ENCODE measurements around the gene STX7. TPM values are rescaled to one million over a fixed set of nuclear protein-coding genes. Genes with fewer than 3 reads are reported as not detected.
A peak's percentile ranks its signal among the peaks of the same experiment; 100 is the strongest.

The STX7 gene
- total RNA-seq, 1 donor from 2014 or later = 29.7 TPM

DNA sequence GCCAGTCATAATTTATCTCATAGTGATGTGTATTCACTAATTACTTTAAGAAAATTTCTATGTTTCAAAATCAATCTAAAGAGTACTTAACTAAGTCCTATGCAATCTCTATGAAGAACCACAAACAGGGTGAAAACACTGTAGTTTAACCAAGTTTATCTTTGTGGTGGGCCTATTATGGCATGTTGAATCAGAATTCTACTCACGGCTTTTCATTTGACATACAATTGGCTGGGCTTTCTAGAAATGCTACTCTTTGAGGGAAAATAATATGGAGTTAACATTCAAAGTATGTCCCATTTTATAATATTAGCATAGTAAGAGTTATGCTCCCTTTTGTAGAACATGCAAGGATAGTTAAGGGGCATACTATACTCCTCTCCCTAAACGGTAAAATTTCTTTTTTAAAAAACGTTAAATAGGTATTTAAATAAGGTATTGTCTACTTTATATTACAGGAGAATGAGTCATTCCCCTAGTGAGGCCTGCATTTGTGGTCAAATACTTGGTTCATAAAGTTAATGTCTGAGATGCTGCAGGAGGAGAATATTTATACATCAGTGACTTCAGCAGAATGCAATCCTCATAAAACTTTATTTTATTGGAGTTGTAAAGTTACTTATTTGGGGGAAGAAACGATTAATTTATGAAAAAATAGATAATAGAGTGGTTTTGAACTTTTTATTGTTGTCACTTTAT, 113.4 kb downstream of the STX7 start:
- peaks cover 19% of the 10 kb centered on the region for H3K27me3 ChIP-seq (ENCODE audit: control insufficient read depth, insufficient read depth, low read length)
- no peak overlapping the region for H3K4me3 ChIP-seq (ENCODE audit: low read depth, low read length)
- DNase-seq (ENCODE audit: low read depth) (peak; percentile 21), FAIRE-seq (no peak)
- TF ChIP-seq, protein P1, sequence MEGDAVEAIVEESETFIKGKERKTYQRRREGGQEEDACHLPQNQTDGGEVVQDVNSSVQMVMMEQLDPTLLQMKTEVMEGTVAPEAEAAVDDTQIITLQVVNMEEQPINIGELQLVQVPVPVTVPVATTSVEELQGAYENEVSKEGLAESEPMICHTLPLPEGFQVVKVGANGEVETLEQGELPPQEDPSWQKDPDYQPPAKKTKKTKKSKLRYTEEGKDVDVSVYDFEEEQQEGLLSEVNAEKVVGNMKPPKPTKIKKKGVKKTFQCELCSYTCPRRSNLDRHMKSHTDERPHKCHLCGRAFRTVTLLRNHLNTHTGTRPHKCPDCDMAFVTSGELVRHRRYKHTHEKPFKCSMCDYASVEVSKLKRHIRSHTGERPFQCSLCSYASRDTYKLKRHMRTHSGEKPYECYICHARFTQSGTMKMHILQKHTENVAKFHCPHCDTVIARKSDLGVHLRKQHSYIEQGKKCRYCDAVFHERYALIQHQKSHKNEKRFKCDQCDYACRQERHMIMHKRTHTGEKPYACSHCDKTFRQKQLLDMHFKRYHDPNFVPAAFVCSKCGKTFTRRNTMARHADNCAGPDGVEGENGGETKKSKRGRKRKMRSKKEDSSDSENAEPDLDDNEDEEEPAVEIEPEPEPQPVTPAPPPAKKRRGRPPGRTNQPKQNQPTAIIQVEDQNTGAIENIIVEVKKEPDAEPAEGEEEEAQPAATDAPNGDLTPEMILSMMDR (IDR thresholded peaks at IDR 0.05; ENCODE audit: insufficient read depth, low read length, severe bottlenecking) = no peak
- no peaks in the 10 kb centered on the region for H3K36me3 ChIP-seq (ENCODE audit: control insufficient read depth, insufficient read depth, low read length)

Other genes starting within 250 kb of the STX7 start
- 0.13 and 1.6 TPM in 2 replicates for gene MOXD1, start 111.6 kb downstream of the STX7 start, total RNA-seq
- not detected in 2 replicates for gene TAAR9, start 25.2 kb upstream of the STX7 start, total RNA-seq
- not detected in 2 replicates for gene TAAR8, start 39.6 kb upstream of the STX7 start, total RNA-seq
- gene TAAR6, start 57.2 kb upstream of the STX7 start, total RNA-seq = not detected in 2 replicates
- gene TAAR5, start 76.6 kb upstream of the STX7 start, total RNA-seq = not detected in 2 replicates
- not detected in 2 replicates for gene TAAR2, start 111.2 kb upstream of the STX7 start, total RNA-seq
- not detected in 2 replicates for gene TAAR1, start 146.1 kb upstream of the STX7 start, total RNA-seq
- 0.13 TPM in 1 of 2 replicates, not detected in the other for gene VNN1, start 200.9 kb upstream of the STX7 start, total RNA-seq
- 0.26 TPM in 1 of 2 replicates, not detected in the other for gene VNN2, start 244.8 kb upstream of the STX7 start, total RNA-seq

Data from bronchial epithelial cell (primary cell).